Retinal pigment epithelial cell (primary cell): ENCODE data around the gene PHB1.

Experiments used
- DNase-seq: peaks from one replicate; pipeline ENCODE4 v3.0.0-alpha.2; 2010; ENCODE audit warnings: low read depth
- H3K4me3 ChIP-seq: 2 replicates; pipeline ENCODE4 v1.5.1; 2011; ENCODE audit warnings: mild to moderate bottlenecking, low read length, control low read depth, moderate library complexity
- CTCF ChIP-seq: conservative IDR thresholded peaks from 2 replicates; pipeline ENCODE4 v1.5.1; 2011; ENCODE audit warnings: low read depth, low read length, control low read depth, inconsistent platforms

PHB1 gene

GRCh38 chr17:49456183-49456965 is 41.7 kb upstream of the PHB1 start:
- no peak for TF ChIP-seq CTCF
- no peak overlapping the region for H3K4me3 ChIP-seq
- peak; percentile 10 for DNase-seq

- no peak for TF ChIP-seq CTCF
- H3K4me3 ChIP-seq = no peak overlapping the region
- no peak for DNase-seq
Observed at GRCh38 chr17:49455272-49455861, 40.7 kb upstream of the PHB1 start.

- no peak for DNase-seq
- no peak for TF ChIP-seq CTCF
- no peak overlapping the region for H3K4me3 ChIP-seq
Observed at GRCh38 chr17:49454050-49454449, 39.4 kb upstream of the PHB1 start.

- no peak for DNase-seq
- H3K4me3 ChIP-seq = no peak overlapping the region
- no peak for TF ChIP-seq CTCF
Observed at GRCh38 chr17:49452661-49453060, 38.0 kb upstream of the PHB1 start.

GRCh38 chr17:49452201-49452600 is 37.5 kb upstream of the PHB1 start:
- no peak for TF ChIP-seq CTCF
- H3K4me3 ChIP-seq = no peak overlapping the region

GRCh38 chr17:49450735-49451134 is 36.1 kb upstream of the PHB1 start:
- DNase-seq = no peak
- no peak overlapping the region for H3K4me3 ChIP-seq
- TF ChIP-seq CTCF = no peak

More at GRCh38 chr17:49452201-49452600, 37.5 kb upstream of the PHB1 start:
- no peak for DNase-seq

- H3K4me3 ChIP-seq = no peak overlapping the region
- DNase-seq = no peak
- no peak for TF ChIP-seq CTCF
Observed at GRCh38 chr17:49450181-49450580, 35.5 kb upstream of the PHB1 start.
